Activated T-cell treated with anti-CD3 and anti-CD28 coated beads for 1 hour (primary cell): ENCODE measurements around the gene CST1.
"Not testable (repeated sequence)": the region's sequence is repeated elsewhere in the genome, so short reads cannot be mapped to it uniquely, and the experiment has no call there.

ENCODE experiments used
- DNase-seq: peaks from one replicate; pipeline ENCODE4 v3.0.0-alpha.2; 2020; ENCODE audit warnings: low read depth

CST1 gene, protein sequence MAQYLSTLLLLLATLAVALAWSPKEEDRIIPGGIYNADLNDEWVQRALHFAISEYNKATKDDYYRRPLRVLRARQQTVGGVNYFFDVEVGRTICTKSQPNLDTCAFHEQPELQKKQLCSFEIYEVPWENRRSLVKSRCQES

DNA sequence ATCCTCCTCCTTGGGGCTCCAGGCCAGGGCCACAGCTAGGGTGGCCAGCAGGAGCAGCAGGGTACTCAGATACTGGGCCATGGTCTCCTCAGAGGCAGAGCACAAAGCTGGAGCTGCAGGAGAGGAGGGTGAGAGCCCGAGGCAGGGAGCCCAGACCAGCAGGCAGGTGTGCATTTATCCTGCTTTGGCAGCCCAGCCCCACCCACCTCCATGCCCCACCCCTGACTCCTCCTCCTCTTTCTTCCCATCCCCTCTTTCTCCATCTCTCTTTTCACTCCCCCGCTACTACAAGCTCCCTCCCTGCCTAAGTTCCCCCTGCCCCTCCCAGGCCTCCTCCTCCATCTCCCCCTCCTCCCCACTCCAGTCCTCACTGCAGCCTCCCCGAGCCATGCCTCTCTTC lies at the start of gene CST1:
CST1 (minus strand) TSS at position 150 of the 400 bp plus-strand sequence; CDS start at position 81, 69 bp downstream.
- not testable (repeated sequence) for DNase-seq

- DNase-seq: not testable (repeated sequence)
Measured at GRCh38 chr20:23799216-23799847, 48.6 kb upstream of the CST1 start.

GRCh38 chr20:23795526-23795925 lies 44.8 kb upstream of the CST1 start:
- DNase-seq: no peak

DNA sequence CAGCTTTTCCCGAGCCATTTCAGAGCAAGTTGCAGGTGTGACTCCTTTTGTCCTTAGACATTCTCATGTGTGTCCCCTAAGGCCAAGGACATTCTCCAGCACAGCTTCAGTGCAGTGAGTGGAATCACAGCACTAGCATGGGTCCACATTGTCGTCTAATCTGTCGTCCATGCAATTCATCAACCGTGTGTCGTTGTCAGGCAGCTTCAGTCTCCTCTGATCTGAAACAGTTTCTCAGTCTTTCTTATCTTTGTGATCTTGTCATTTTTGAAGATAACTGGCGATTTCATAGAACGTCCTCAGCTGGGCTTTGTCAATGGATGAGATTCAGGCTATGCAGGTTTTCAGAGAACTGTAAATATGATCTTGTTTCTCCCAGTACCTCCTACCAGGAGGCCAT lies 44.1 kb upstream of the CST1 start:
- no peak for DNase-seq

- no peak for DNase-seq
Measured at GRCh38 chr20:23794065-23794464, 43.3 kb upstream of the CST1 start.

- no peak for DNase-seq
Measured at GRCh38 chr20:23783447-23783846, 32.7 kb upstream of the CST1 start.

DNA sequence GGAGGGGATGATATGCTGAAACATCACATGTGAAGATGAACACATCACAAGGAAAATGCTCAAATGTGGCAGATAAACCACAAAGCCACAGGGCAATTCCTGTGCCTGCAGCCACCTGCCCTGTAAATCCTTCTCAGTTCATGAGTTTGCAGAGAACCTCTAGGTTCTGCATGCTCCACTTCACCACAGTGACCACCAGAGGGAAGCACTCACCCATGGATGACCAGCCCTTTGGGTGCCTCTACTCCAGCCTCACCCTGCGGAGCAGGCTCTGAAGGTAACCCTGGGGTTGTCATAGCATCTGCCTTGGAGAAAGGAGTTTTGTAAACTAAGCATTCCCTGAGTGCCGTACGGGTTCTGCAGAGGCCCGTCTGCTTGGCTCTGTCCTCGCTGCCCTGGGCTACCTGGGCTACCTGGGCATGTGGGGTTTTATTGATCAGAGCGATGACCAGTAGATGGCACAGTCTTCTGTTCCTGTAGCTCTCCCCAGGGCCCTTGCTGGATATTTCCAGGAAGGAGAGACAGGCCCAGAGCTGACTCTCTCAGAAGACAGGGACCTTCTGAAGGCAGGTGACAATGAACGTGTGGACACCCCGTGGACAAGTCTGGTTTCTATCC lies 31.7 kb upstream of the CST1 start:
- DNase-seq: no peak

- DNase-seq: not testable (repeated sequence)
Measured at GRCh38 chr20:23778676-23779075, 27.9 kb upstream of the CST1 start.

DNA sequence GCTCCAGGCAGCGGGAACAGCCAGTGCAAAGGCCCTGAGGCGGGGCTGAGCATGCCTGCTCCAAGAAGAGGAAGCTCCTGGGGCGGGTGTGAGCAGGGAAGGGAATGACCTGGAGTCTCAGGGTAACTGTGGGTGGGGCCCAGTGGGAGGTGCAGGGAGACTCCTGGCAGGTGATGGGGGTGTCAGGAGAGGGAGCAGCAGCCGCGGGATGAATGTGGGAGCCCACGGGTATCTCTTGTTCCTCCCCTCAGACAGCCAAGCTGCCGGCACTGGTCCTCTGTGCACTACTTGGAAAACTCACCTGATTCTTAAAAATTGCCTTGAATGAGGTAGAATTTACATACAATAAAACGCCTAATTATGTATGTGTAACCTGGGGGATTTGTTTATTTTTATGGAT lies 26.6 kb upstream of the CST1 start:
- not testable (repeated sequence) for DNase-seq

GRCh38 chr20:23776067-23776771 lies 25.5 kb upstream of the CST1 start:
- no peak for DNase-seq

DNA sequence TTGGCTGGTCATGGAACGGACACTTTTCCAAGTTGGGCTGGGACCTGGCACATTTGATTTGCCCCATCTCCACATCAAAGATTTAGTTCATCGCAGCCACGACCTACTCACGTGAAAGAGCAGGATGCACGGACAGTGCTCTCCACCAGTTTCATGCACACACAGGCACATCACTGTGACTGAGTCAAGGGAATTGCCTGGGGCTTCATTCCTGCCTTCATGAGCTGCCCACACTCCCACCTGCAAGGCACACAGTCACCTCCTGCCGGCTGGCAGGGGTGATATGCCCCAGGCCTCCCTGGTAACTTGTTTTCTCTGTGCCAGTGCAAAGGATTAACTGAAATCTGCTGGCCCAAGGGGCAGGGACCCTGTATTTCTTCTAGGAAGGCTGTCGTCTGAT lies 23.3 kb upstream of the CST1 start:
- DNase-seq: no peak

- DNase-seq: no peak
Measured at GRCh38 chr20:23773579-23773978, 22.8 kb upstream of the CST1 start.

DNA sequence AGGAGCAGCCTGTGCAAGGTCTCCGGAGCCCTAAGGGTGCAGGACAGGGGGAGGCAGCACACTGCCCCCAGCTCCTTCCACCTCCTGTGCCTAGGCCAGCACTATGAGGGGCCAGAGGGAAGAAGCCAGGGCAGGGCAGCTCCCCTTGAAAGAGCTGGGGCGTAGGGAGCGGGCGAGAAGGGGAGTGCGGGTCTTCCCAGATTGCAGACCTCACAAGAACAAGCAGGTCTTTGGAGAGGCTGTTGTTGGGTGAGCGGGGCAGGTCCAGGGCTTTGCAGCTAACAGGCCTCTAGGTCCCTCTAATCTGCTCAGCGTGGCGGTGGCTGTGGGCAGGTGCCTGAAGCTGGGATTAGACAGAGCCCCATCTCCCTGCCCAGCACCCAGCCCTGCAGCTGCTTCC lies 22.4 kb upstream of the CST1 start:
- DNase-seq: no peak

- no peak for DNase-seq
Measured at GRCh38 chr20:23772074-23772473, 21.3 kb upstream of the CST1 start.

DNA sequence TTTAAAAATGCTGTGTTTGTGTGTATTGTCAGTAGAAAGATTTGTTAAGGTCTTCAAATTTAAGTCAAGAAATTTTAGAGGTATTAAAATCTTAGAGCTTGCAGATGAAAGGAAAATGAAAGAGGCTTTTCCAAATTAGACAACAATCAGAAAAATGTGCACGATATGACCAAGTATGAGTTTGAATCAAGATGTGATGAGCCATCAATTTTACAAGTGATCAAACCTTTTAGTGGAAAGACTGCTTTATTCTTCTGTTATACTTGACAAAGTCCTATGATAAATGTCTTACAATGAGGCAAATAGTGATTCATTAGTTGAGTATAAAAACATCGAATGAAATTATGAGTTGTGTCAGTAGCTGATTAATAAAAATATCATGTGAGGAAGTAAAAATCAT lies 19.6 kb upstream of the CST1 start:
- DNase-seq: no peak

GRCh38 chr20:23768520-23768919 lies 17.8 kb upstream of the CST1 start:
- DNase-seq: not testable (repeated sequence)

- DNase-seq: no peak
Measured at GRCh38 chr20:23766531-23766930, 15.8 kb upstream of the CST1 start.

- DNase-seq: no peak
Measured at GRCh38 chr20:23765578-23765977, 14.8 kb upstream of the CST1 start.

- DNase-seq: not testable (repeated sequence)
Measured at GRCh38 chr20:23764630-23765029, 13.9 kb upstream of the CST1 start.

DNA sequence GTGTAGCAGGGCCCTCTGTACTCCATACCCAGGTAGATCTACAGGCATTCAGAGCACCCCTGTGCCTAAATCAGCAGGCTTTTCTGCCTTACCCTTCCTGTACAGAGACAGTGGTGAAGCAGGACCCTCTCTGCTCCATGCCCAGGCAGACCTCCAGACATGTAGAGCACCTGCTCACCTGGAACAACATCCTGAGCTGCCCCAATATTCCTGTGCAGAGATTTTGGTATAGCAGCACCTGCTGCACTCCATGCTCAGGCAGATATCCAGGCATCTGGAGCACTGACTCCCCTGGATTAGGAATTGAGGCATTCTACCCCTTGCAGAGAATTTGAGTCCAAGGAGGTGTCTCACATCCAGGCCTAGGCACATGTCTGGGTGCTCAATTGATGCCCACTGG lies 12.6 kb upstream of the CST1 start:
- DNase-seq: no peak

- DNase-seq: no peak
Measured at GRCh38 chr20:23759306-23759940, 8.7 kb upstream of the CST1 start.

DNA sequence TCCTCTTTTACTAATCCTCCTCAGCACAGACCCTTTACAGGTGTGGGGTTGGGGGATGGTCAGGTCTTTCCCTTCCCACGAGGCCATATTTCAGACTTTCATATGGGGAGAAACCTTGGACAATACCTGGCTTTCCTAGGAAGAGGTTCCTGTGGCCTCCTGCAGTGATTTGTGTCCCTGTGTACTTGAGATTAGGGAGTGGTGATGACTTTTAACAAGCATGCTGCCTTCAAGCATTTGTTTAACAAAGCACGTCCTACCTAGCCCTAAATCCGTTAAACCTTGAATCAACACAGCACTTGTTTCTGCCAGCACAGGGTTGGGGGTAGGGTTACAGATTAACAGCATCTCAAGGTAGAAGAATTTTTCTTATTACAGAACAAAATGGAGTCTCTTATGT lies 6.1 kb upstream of the CST1 start:
- DNase-seq: not testable (repeated sequence)
